GDM1 (cell line): ENCODE measurements around the gene OTUD1.

Source experiments
- DNase-seq: peaks from one replicate; lab custom pipeline; 2025; lab: John Stamatoyannopoulos, UW

OTUD1 gene

GRCh38 chr10:23469596-23470237, 30.8 kb downstream of the OTUD1 start:
- no peak for DNase-seq

GRCh38 chr10:23472181-23472580, 33.3 kb downstream of the OTUD1 start:
- no peak for DNase-seq

DNA sequence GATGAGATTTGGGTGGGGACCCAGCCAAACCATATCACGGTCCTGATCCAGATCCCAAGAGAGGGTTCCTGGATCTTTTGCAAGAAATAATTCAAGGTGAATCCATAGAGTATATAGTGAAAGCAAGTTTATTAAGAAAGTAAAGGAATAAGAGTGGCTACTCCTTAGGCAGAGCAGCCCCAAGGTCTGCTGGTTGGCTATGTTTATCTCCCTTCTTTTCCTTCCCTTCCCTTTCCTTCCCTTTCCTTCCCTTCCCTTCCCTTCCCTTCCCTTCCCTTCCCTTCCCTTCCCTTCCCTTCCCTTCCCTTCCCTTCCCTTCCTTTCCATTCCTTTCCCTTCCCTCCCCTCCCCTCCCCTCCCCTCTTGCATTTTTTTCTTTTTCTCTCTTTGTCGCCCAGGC, 35.2 kb downstream of the OTUD1 start:
- no peak for DNase-seq

DNA sequence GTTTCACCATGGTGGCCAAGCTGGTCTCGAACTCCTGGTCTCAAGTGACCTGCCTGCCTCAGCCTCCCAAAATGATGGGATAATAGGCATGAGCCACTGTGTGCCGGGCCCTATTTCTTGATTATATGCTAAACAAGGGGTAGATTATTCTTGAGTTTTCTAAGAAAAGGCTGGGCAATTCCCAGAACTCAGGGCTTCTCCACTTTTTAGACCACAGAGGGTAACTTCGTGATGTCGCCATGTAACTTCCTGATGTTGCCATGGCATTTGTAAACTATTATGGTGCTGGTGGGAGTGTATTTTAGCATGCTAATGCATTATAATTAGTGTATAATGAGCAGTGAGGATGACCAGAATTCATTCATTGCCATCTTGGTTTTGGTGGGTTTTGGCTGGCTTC, 35.8 kb downstream of the OTUD1 start:
- no peak for DNase-seq

DNA sequence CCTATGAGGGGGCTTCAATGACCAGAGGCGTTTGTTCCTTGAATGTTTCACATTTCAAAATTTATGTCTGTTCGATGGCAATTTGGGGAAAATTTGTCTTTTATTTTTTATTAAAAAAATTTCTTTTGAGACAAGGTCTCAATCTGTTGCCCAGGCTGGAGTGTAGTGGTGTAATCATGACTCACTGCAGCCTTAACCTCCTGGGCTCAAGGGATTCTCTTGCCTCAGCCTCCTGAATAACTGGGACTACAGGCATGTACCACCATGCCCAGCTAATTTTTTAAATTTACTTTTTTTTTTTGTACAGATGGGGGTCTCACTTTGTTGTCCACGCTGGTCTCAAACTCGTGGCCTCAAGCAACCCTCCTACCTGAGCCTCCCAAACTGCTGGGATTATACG, 39.7 kb downstream of the OTUD1 start:
- DNase-seq: no peak

DNA sequence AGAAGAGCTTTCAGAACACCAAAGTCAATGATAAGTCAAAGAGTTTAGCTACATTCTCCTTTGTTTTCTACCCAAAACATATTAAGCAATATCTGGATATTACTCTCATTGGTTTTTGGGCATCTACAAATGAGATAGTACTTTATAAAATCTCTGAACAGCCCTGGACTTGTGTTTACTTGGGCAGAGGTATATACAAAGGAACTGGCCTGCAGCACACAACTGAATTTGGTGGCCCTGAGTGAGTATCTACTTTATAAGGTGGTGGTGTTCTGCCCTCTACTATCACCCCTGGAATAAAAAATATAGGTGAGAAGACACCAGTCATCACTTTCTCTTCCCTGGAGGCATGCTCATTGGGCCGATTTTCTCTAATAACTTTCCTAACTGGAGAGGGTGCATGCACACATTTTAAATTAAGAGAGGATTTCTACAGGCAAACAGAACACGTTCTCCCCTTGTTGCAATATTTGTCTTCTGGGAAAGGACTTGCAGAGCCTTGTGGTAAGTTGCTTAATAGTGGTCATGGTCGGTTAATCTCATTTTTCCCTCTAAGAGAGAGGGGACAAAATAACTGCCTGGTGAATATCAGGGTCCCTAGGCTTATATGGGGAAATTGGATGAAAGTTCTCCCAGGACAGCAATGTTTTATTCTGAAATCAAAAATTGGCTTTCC, 41.1 kb downstream of the OTUD1 start:
- DNase-seq: no peak

GRCh38 chr10:23481363-23481961, 42.6 kb downstream of the OTUD1 start:
- DNase-seq: no peak

- no peak for DNase-seq
These were observed 51.2 kb downstream of the OTUD1 start for GRCh38 chr10:23490115-23490514.
